H9 (cell line): Measurements from ENCODE around the gene TMEM266. TPM values are rescaled to one million over a fixed set of nuclear protein-coding genes. Genes with fewer than 3 reads are reported as not detected.

Experiments
- DNase-seq: peaks from one replicate; pipeline ENCODE4 v3.0.0-alpha.2; 2017
- H2AFZ ChIP-seq: one replicate; pipeline ENCODE4 v1.6.1; 2013; ENCODE audit warnings: mild to moderate bottlenecking, low read length, control low read depth, moderate library complexity
- H2AK5ac ChIP-seq: 2 replicates; pipeline ENCODE4 v1.6.1; 2013; ENCODE audit warnings: low read length, control low read depth, mixed read lengths; ENCODE audit not compliant: insufficient read length
- H2BK120ac ChIP-seq: one replicate; pipeline ENCODE4 v1.6.1; 2013; ENCODE audit warnings: low read depth, mild to moderate bottlenecking, low read length, control low read depth, inconsistent platforms; ENCODE audit not compliant: poor library complexity, severe bottlenecking
- H2BK12ac ChIP-seq: 2 replicates; pipeline ENCODE4 v1.6.1; 2013; ENCODE audit warnings: low read length, control low read depth, mixed read lengths, low read depth; ENCODE audit not compliant: insufficient read length
- H2BK15ac ChIP-seq: 2 replicates; pipeline ENCODE4 v1.6.1; 2013; ENCODE audit warnings: low read depth, low read length, control low read depth
- H2BK20ac ChIP-seq: one replicate; pipeline ENCODE4 v1.6.1; 2013; ENCODE audit warnings: low read depth, mild to moderate bottlenecking, low read length, control low read depth, inconsistent platforms; ENCODE audit not compliant: poor library complexity, severe bottlenecking
- H2BK5ac ChIP-seq: 2 replicates; pipeline ENCODE4 v1.6.1; 2013; ENCODE audit warnings: low read length, control low read depth, mixed read lengths; ENCODE audit not compliant: insufficient read length
- H3K14ac ChIP-seq: 2 replicates; pipeline ENCODE4 v1.6.1; 2013; ENCODE audit warnings: low read length, control low read depth; ENCODE audit not compliant: insufficient read depth
- H3K18ac ChIP-seq: 2 replicates; pipeline ENCODE4 v1.6.1; 2013; ENCODE audit warnings: low read depth, mild to moderate bottlenecking, mixed read lengths, low read length, control low read depth; ENCODE audit not compliant: insufficient read length
- H3K23ac ChIP-seq: 2 replicates; pipeline ENCODE4 v1.6.1; 2013; ENCODE audit warnings: low read length, control low read depth, mixed read lengths, low read depth; ENCODE audit not compliant: insufficient read length
- H3K23me2 ChIP-seq: 2 replicates; pipeline ENCODE4 v1.6.1; 2013; ENCODE audit warnings: low read depth, mild to moderate bottlenecking, mixed read lengths, low read length, control low read depth; ENCODE audit not compliant: insufficient read length, poor library complexity, severe bottlenecking
- H3K27ac ChIP-seq: 2 replicates; pipeline ENCODE4 v1.5.1; 2013; ENCODE audit warnings: low read length, control low read depth, mixed read lengths, low read depth; ENCODE audit not compliant: insufficient read length
- H3K27me3 ChIP-seq: 2 replicates; pipeline ENCODE4 v1.6.1; 2013; ENCODE audit warnings: low read length, control low read depth, inconsistent platforms; ENCODE audit not compliant: insufficient read depth
- H3K4ac ChIP-seq: 2 replicates; pipeline ENCODE4 v1.6.1; 2013; ENCODE audit warnings: low read depth, mild to moderate bottlenecking, control low read depth, inconsistent platforms, low read length, moderate library complexity
- H3K4me1 ChIP-seq: 2 replicates; pipeline ENCODE4 v1.6.1; 2013; ENCODE audit warnings: low read length, control low read depth, inconsistent platforms; ENCODE audit not compliant: insufficient read depth
- H3K4me2 ChIP-seq: 2 replicates; pipeline ENCODE4 v1.6.1; 2013; ENCODE audit warnings: low read length, control low read depth, mixed read lengths; ENCODE audit not compliant: insufficient read length, insufficient read depth
- H3K56ac ChIP-seq: 2 replicates; pipeline ENCODE4 v1.6.1; 2013; ENCODE audit warnings: low read depth, mild to moderate bottlenecking, mixed read lengths, low read length, control low read depth; ENCODE audit not compliant: insufficient read length
- H3K79me1 ChIP-seq: 2 replicates; pipeline ENCODE4 v1.6.1; 2013; ENCODE audit warnings: low read depth, mild to moderate bottlenecking, moderate library complexity, low read length, control low read depth, inconsistent platforms; ENCODE audit not compliant: insufficient read depth, poor library complexity, severe bottlenecking
- H3K79me2 ChIP-seq: 2 replicates; pipeline ENCODE4 v1.6.1; 2013; ENCODE audit warnings: low read length, control low read depth, inconsistent platforms; ENCODE audit not compliant: insufficient read depth
- H3K9ac ChIP-seq: 2 replicates; pipeline ENCODE4 v1.6.1; 2013; ENCODE audit warnings: low read length, control low read depth, mixed read lengths; ENCODE audit not compliant: insufficient read length; ENCODE audit errors: extremely low read depth
- H3K9me3 ChIP-seq: one replicate; pipeline ENCODE4 v1.6.1; 2013; ENCODE audit warnings: low read depth, low read length, inconsistent platforms; ENCODE audit not compliant: control insufficient read depth
- H3T11ph ChIP-seq: one replicate; pipeline ENCODE4 v1.6.1; 2013; ENCODE audit warnings: mild to moderate bottlenecking, low read length, control low read depth, inconsistent platforms
- H4K20me1 ChIP-seq: one replicate; pipeline ENCODE4 v1.6.1; 2013; ENCODE audit not compliant: control insufficient read depth, insufficient read length, insufficient read depth
- H4K5ac ChIP-seq: 2 replicates; pipeline ENCODE4 v1.6.1; 2013; ENCODE audit warnings: low read depth, mild to moderate bottlenecking, mixed read lengths, low read length, control low read depth; ENCODE audit not compliant: insufficient read length
- H4K8ac ChIP-seq: replicated peaks from 2 replicates; pipeline ENCODE4 v1.6.1; 2013; ENCODE audit warnings: low read length, control low read depth, mixed read lengths, low read depth; ENCODE audit not compliant: insufficient read length
- H4K91ac ChIP-seq: 2 replicates; pipeline ENCODE4 v1.6.1; 2013; ENCODE audit warnings: low read depth, mild to moderate bottlenecking, moderate library complexity, mixed read lengths, low read length, control low read depth; ENCODE audit not compliant: insufficient read length
- H3K27ac Mint-ChIP-seq, 3 experiments: 2 replicates in 2 of 3; 3 replicates in 1 of 3; pipeline ENCODE4 v1.8.0; 2020 to 2021; ENCODE audit warnings: mixed read lengths in 3 of 3, mild to moderate bottlenecking in 1 of 3, moderate library complexity in 1 of 3
- H3K27me3 Mint-ChIP-seq: 2 replicates; pipeline ENCODE4 v1.8.0; 2021; ENCODE audit warnings: low read depth, mild to moderate bottlenecking, moderate library complexity, mixed read lengths
- H3K36me3 Mint-ChIP-seq, 3 experiments: 2 replicates in 2 of 3; 3 replicates in 1 of 3; pipeline ENCODE4 v1.8.0; 2020 to 2021; ENCODE audit warnings: low read depth in 3 of 3, mixed read lengths in 3 of 3; ENCODE audit not compliant: insufficient read depth in 1 of 3
- H3K4me1 Mint-ChIP-seq, 2 experiments: 2 replicates each; pipeline ENCODE4 v1.8.0; 2020; ENCODE audit warnings: mixed read lengths in 2 of 2
- H3K4me3 Mint-ChIP-seq, 2 experiments: 2 replicates in 1 of 2; 3 replicates in 1 of 2; pipeline ENCODE4 v1.8.0; 2020 to 2021; ENCODE audit warnings: mild to moderate bottlenecking in 2 of 2, mixed read lengths in 2 of 2, moderate library complexity in 1 of 2
- H3K9me3 Mint-ChIP-seq, 2 experiments: 2 replicates in 1 of 2; 3 replicates in 1 of 2; pipeline ENCODE4 v1.8.0; 2020; ENCODE audit warnings: mild to moderate bottlenecking in 2 of 2, mixed read lengths in 2 of 2, moderate library complexity in 1 of 2
- CTCF ChIP-seq: fragments of 200-600 bp; sonication (generic); conservative IDR thresholded peaks from 3 replicates; pipeline ENCODE4 v1.8.0; 2021; ENCODE audit warnings: antibody characterized with exemption, mild to moderate bottlenecking
- WGBS: extraction: QIAGEN DNeasy Blood & Tissue Kit; methylation state at CpG from one replicate; pipeline ENCODE4 v1.1.7; 2013; ENCODE audit warnings: missing lambda C conversion rate, low lambda C conversion rate, mixed read lengths; ENCODE audit not compliant: insufficient read length; ENCODE audit errors: extremely low coverage; 5-methylcytosine and 5-hydroxymethylcytosine counted together
- total RNA-seq: library from RNA; stranded (reverse); gene quantifications from 2 replicates; pipeline ENCODE4 v1.2.1, GENCODE V29; 2021

The TMEM266 gene
- total RNA-seq, 1 experiment from 2014 or later: 0.81 TPM

- H3K4me1 ChIP-seq: peaks cover 3% of the 10 kb centered on the region; the same call in 1 of the 2 replicates
- WGBS: no CpG with 5 or more reads among the region's 3 CpGs
- no peak overlapping the region for H2AK5ac ChIP-seq
- Mint-ChIP-seq H3K4me1 (peaks cover 35 to 38% of the 10 kb centered on the region in 2 experiments), H3K27me3 (peaks cover 51% of the 10 kb centered on the region), H3K36me3 (no peaks in the 10 kb centered on the region), H3K27ac (no peak overlapping the region), H3K9me3 (no peaks in the 10 kb centered on the region; a peak in 1 of 5 replicates), H3K4me3 (no peak overlapping the region)
- no peaks in the 10 kb centered on the region for H3K79me2 ChIP-seq
- peaks cover 8% of the 10 kb centered on the region for H3K23me2 ChIP-seq
- no peak for DNase-seq
- TF ChIP-seq CTCF: no peak
- H3K4ac ChIP-seq: no peak overlapping the region
- H4K91ac ChIP-seq: no peak overlapping the region
- no peak overlapping the region for H3K4me2 ChIP-seq
- no peak overlapping the region for H3T11ph ChIP-seq
- no peak overlapping the region for H2BK120ac ChIP-seq
- H2BK20ac ChIP-seq: no peak overlapping the region
- no peaks in the 10 kb centered on the region for H3K9me3 ChIP-seq
- H4K5ac ChIP-seq: no peak overlapping the region
- H3K27me3 ChIP-seq: no peaks in the 10 kb centered on the region
- no peak overlapping the region for H2BK15ac ChIP-seq
- no peak overlapping the region for H3K27ac ChIP-seq
- no peak overlapping the region for H3K56ac ChIP-seq
- no peak overlapping the region for H4K8ac ChIP-seq
- H2AFZ ChIP-seq: no peak overlapping the region
- no peak overlapping the region for H3K9ac ChIP-seq
- H2BK12ac ChIP-seq: no peak overlapping the region
- H2BK5ac ChIP-seq: no peak overlapping the region
- H4K20me1 ChIP-seq: no peaks in the 10 kb centered on the region
- no peak overlapping the region for H3K18ac ChIP-seq
- no peak overlapping the region for H3K23ac ChIP-seq
- no peak overlapping the region for H3K14ac ChIP-seq
- H3K79me1 ChIP-seq: no peaks in the 10 kb centered on the region
Observed at GRCh38 chr15:76062286-76062685, 2.5 kb downstream of the TMEM266 start.
